GM18867 (cell line): ENCODE measurements around the gene FAM135A.

Experiments used
- ATAC-seq: cut with Tn5 transposase; IDR thresholded peaks from one replicate; pipeline ENCODE4 v1.9.1; 2021; ENCODE audit warnings: mild to moderate bottlenecking, moderate library complexity; ENCODE audit not compliant: unreplicated experiment

The FAM135A gene

GRCh38 chr6:70413114-70413991, at the start of gene FAM135A:
FAM135A (plus strand) TSS chr6:70413508; CDS start chr6:70428343, 14,835 bp downstream.
- ATAC-seq = peak; percentile 91

GRCh38 chr6:70363741-70364493, 49.4 kb upstream of the FAM135A start:
- no peak for ATAC-seq

GRCh38 chr6:70369332-70369950, 43.9 kb upstream of the FAM135A start:
- peak; percentile 86 for ATAC-seq

- no peak for ATAC-seq
Measured at GRCh38 chr6:70370496-70370895, 42.8 kb upstream of the FAM135A start.

GRCh38 chr6:70371454-70372105, 41.7 kb upstream of the FAM135A start:
- peak; percentile 58 for ATAC-seq

- no peak for ATAC-seq
Measured at GRCh38 chr6:70375166-70375565, 38.1 kb upstream of the FAM135A start.

- ATAC-seq = no peak
Measured at GRCh38 chr6:70375882-70376281, 37.4 kb upstream of the FAM135A start.

GRCh38 chr6:70376628-70377027, 36.7 kb upstream of the FAM135A start:
- no peak for ATAC-seq

- ATAC-seq = no peak
Measured at GRCh38 chr6:70377372-70377771, 35.9 kb upstream of the FAM135A start.

GRCh38 chr6:70379473-70380013, 33.8 kb upstream of the FAM135A start:
- no peak for ATAC-seq

GRCh38 chr6:70380252-70380651, 33.1 kb upstream of the FAM135A start:
- peak; percentile 95 for ATAC-seq

GRCh38 chr6:70380771-70381416, 32.4 kb upstream of the FAM135A start:
- ATAC-seq = no peak

- ATAC-seq = no peak
Measured at GRCh38 chr6:70381417-70381782, 31.9 kb upstream of the FAM135A start.

GRCh38 chr6:70385901-70386300, 27.4 kb upstream of the FAM135A start:
- no peak for ATAC-seq

GRCh38 chr6:70388814-70389213, 24.5 kb upstream of the FAM135A start:
- ATAC-seq = no peak

- peak; percentile 47 for ATAC-seq
Measured at GRCh38 chr6:70389261-70389660, 24.0 kb upstream of the FAM135A start.

GRCh38 chr6:70390067-70390466, 23.2 kb upstream of the FAM135A start:
- no peak for ATAC-seq

- no peak for ATAC-seq
Measured at GRCh38 chr6:70391492-70391891, 21.8 kb upstream of the FAM135A start.

GRCh38 chr6:70394518-70395300, 18.6 kb upstream of the FAM135A start:
- ATAC-seq = no peak

- no peak for ATAC-seq
Measured at GRCh38 chr6:70395301-70395672, 18.0 kb upstream of the FAM135A start.
